Fibroblast of skin of abdomen (primary cell): ENCODE results near the gene TAAR2. TPM values are rescaled to one million over a fixed set of nuclear protein-coding genes. Genes with fewer than 3 reads are reported as not detected.
"Not testable (repeated sequence)": the region's sequence is repeated elsewhere in the genome, so short reads cannot be mapped to it uniquely, and the experiment has no call there.

Source experiments
- DNase-seq: peaks from one replicate; pipeline ENCODE4 v3.0.0-alpha.2; 2013
- polyA plus RNA-seq, 2 experiments: library from polyadenylated mRNA; unstranded; fragments of 120-200 nt; gene quantifications; one replicate each; pipeline ENCODE4 v1.2.1, GENCODE V29; 2013; ENCODE audit not compliant: insufficient read length in 2 of 2

TAAR2 gene, protein sequence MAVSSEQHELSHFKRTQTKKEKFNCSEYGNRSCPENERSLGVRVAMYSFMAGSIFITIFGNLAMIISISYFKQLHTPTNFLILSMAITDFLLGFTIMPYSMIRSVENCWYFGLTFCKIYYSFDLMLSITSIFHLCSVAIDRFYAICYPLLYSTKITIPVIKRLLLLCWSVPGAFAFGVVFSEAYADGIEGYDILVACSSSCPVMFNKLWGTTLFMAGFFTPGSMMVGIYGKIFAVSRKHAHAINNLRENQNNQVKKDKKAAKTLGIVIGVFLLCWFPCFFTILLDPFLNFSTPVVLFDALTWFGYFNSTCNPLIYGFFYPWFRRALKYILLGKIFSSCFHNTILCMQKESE
- polyA plus RNA-seq (2013, experiment 1 of 2; ENCODE audit: insufficient read length): not detected
- polyA plus RNA-seq (2013, experiment 2 of 2; ENCODE audit: insufficient read length): not detected

DNA sequence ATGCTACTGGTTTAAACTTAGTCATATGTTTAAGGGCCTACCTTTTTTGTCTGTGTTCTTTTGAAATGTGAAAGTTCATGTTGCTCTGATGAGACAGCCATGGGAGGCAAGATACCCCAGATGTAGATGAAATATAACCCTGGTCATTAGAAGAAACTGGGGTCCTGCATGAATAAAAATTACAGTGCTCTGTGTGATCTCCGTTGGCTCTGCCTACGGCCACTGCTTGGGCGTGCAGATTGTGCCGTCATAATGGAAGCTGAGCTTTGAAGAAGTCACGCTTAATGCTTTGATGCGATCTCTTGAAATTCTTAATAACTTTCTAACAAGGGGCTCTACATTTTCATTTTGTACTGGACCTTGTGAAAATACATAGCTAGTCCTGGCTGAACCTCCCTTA is at the start of gene TAAR2:
Gene TAAR2, minus strand, starts transcription at position 101 of the 400 bp plus-strand sequence. Its CDS starts 0 bp downstream, at position 101.
- no peak for DNase-seq

DNA sequence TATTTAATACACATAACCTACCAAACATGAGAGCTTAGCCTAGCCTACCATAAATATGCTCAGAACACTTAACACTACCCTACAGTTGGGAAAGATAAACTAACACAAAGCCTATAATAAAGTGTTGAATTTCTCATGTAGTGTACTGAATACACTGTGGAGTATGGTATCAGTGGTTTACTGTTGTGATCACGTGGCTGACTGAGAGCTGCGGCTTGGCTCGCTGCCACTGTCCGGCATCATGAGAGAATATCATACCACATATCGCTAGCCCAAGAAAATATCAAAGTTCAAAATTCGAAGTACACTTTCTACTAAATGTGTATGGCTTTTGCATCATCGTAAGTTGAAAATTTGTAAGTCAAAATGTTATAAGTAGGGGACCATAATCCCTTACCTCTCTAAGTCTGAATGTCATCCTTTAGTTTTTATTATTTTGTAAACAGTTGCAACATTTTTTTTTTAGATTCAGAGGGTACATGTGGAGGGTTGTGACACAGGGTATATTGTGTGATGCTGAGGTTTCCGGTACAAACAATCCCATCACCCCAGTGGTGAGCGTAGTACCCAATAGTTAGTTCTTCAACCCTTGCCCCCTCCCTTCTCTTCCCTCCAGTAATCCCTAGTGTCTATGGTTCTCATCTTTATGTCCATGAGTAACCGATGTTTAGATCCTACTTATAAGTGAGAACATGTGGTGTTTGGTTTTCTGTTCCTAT is 49.5 kb upstream of the TAAR2 start:
- DNase-seq: no peak

DNA sequence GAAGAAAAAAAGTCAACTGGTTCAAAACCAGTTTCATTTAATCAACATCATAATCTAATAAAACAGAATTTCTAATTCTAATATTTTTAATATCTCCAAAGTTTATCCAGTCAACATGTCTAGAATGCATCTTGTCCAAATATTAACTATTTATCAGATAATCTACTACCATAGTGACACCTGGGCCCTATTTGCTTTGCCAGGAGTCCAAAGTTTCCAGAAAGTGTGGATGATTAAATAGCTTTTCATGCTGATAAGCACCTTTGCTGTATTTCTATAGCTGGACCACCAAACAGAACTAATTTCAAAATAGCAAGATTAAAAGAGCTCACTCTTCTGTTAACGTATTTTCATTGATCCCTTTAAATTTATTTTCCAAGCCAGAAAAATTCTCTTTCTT is 47.2 kb upstream of the TAAR2 start:
- DNase-seq: no peak

DNA sequence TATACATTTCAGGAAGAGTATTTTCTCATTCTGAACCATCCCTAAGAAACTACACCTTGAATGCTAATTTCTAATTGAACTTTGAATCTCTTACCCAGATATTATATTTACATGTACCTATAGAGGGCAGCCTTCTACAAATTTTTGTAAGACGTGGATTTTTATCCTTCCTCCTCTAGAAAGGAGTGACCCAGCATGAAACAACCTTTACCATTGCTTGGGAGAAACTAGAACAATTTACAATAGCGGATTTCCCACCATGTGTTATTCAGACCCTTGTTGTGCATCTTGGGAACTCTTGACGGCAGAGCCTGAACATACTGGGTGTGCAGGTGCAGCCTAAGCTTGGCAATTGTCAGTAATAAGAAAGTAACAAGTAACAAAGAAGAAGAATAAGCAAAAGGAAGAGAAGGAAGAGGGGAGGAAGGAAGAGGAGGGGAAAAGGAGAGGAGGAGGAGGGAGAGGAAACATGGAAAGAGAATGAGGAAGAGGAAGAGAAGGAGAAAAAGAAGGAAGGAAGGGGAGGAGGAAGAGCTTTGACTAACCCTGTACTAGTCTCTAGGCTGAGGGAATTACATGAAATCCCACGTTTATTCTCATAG is 45.7 kb upstream of the TAAR2 start:
- DNase-seq: peak; percentile 10

DNA sequence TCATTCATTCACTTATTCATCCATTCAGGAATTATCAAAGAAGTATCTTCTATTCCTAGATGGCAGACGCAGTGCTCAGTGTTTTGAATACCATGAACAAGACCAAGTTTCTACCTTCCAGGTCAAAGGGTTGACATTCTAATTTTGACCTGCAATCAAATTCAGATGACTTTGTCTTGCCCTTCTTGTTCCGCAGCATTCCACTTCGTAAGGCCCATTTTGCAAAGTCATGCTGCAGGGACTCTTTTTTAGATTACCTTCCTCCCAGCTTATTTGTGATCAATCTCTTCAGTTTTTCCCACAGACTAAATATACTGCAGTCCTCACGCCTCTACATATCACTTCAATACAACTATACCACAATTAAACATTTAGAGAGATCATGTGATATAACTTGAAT is 42.0 kb upstream of the TAAR2 start:
- DNase-seq: no peak

DNA sequence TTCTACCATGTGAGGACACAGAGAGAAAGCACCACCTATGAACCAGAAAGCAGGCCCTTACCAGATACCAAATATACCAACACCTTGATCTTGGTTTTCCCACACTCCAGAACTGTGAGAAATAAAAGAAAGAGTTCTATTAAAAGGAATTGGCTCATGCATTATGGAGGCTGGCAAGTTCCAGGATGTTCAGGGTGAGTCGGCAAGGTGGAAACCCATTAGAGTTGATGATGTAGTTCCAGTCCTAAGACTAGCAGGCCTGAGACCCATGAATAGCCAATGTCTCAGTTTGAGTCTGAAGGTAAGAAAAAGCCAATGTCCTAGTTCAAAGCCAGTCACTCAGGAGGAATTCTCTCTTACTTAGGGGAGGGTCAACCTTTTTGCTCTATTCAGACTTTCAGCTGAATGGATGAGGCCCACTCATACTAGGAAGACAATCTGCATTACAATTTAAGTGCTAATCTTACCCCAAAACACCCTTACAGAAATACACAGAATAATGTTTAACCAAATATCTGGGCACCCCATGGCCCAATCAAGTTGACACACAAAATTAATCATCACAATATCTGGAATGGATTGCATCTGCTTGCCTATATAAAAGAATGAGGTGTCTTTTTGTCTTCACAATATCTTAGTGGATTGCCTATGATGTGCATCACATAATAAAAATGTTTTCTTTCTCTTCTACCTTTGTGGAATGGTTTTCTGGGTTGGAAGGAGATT is 40.4 kb upstream of the TAAR2 start:
- DNase-seq: no peak

DNA sequence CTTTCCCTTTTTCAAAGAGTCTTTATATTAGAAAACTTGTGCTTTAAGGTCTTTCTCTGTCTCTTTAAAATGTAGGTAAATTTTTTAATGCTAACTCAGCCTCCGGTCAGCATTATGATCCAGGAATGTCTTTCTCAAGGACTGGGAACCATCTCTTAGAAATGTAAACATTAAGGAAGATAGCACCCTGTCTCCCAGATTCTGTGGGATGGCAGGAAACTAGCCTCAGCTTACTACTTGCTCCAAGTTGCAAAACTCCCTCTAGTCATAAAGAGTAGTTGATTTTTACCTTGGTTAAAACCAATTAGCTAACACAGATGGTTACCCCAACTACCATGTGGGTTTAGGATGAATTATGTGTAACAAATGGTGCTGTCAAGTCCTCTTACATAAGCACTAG is 39.6 kb upstream of the TAAR2 start:
- DNase-seq: no peak

DNA sequence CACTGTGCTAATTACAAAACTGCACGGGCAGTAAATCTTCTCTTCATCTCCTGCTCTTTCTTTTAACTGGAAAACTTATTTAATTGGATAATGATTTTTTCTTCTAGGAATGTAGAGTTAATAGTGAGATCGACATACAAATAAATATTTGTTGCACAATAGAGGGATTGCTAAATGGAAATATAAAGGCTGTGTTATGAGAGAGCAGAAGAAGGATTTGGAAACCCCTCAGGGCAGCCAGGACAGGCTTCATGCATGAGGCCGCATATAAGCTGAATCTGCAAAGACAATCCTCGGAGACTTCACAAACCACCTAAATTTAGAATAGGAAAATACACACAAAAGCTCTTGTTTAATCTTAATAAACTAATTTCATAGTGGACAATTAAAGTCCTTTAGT is 37.8 kb upstream of the TAAR2 start:
- no peak for DNase-seq

DNA sequence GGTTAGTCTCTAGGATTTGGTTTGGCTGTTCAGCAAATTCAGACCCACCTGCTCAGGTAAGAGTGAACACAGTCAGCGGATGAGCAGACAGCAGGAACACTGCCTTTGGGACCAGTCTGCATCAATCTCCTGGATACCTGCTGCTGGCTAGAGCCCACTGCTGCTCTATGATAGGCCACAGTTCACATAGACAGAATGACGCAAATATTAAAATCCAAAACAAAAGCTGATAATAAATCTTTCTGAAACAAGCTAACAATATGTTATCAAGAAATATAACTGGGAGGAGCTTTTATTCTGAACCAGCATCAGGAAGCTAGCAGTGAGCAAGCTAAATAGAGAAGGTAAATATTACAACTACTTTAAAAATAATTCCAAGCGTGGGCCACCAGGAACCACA is 35.0 kb upstream of the TAAR2 start, which contains the start of gene TAAR1:
Gene TAAR1, minus strand, starts transcription at position 101 of the 400 bp plus-strand sequence. CDS start 13,179 bp downstream, outside the sequence.
- DNase-seq: no peak

DNA sequence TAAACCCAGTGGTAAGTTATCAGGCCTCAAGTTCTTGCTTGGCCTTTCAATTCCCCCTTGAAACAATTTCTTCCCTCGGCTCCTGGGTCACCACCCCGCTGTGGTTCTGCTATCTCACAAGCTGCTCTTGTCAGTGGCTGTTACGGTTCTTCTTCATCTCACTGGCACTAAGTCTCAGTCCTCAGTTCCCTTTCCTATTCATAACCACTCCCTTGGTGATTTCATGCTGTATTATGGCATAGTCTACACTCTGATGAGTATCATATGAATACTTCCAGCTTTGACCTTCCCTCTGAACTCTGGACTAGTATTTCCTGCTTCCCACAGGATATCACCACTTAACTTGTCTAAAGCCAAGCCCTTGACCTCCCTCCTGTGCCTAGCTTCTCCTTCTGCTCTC is 27.0 kb upstream of the TAAR2 start:
- DNase-seq: no peak

DNA sequence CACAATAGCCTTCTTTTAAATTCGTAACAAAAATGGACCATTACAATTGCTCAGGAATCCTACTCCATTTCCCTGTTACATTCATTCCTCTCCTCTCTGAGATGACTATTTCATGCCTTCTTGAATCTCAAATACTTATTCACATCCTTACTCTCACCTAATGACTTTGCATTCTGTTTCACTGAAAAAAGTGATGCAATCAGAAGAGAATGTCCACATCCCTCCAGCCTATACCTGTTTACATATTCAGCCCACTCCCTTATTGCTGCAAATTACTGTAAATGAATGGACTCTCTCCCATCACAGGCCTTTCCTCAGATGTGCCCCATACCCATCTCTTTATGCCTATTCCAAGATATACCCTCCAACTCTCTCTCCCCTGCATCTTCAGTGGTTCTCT is 26.4 kb upstream of the TAAR2 start:
- no peak for DNase-seq

DNA sequence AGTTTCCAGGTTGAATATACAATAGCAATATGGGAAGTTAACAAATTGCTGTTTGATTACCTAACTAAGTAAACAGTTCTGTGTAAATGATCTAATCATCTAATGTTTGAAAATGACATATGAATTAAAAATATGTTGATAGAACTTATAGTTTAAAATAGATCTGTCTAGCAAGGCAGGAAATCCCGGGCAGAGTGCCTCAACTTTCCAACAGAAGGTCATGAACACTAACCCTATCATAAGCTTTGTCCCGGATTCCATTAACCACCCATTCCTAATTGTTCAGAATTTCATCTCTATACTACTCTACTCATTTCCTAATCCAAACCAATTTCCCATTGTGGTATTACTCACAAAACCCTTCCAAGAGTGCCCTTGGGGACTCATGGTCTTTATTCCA is 24.8 kb upstream of the TAAR2 start:
- no peak for DNase-seq

DNA sequence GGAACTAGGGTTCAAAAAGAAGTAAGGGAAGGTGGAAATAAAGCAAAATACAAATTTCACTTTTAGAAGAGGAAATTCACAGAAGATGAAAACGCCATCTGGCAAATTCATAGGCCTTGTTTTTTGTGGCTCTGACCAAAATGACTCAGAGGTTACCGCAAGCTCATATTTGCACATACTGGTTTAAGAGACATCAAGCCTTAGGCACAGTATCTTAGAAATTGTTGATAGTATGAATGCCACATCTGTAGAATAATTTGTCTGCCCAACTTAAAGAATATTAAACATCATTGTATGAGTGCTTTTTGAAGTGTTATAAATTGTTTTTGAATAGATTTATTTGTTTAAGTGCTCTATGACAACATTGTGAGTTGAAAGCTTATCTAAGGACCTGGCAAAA is 24.3 kb upstream of the TAAR2 start:
- peak; percentile 9 for DNase-seq

DNA sequence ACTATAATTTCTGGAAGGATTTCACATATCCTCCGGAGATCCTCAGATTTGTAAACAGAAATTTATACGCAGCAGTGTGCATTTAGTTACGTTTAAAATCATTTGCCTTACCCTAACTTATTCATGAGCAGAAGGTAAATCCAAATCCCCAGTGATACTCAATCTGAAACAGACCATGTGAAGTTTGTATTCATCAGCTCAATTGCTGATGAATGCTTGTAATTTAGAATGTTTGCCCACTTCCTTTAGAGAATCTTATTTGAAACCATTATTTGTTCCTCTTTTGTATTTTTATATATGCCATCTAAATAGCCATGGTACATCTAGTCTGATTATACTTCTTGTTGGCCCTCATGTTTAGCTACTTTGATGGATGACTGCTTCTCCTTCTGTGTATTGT is 19.5 kb upstream of the TAAR2 start:
- no peak for DNase-seq

DNA sequence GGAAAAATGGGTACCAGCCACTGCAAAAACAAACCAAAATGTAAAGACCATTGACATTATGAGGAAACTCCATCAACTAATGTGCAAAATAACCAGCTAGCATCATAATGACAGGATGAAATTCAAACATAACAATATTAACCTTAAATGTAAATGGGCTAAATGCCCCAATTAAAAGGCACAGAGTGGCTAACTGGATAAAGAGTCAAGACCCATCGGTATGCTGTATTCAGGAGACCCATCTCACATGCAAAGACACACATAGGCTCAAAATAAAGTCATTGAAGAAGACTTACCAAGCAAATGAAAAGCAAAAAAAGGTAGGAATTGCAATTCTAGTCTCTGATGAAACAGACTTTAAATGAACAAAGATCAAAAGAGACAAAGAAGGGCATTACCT is 13.1 kb upstream of the TAAR2 start:
- not testable (repeated sequence) for DNase-seq

DNA sequence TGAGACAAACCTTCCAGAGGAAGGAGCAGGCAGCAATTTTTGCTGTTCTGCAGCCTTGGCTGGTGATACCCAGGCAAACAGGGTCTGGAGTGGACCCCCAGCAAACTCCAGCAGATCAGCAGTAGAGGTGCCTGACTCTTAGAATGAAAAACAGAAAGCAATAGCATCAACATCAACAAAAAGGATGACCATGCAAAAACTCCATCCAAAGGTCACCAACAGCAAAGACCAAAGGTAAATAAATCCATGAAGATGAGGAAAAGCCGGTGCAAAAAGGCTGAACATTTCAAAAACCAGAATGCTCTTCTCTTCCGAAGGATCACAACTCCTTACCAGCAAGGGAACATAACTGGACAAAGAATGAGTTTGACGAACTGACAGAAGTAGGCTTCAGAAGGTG is 11.8 kb upstream of the TAAR2 start:
- not testable (repeated sequence) for DNase-seq

DNA sequence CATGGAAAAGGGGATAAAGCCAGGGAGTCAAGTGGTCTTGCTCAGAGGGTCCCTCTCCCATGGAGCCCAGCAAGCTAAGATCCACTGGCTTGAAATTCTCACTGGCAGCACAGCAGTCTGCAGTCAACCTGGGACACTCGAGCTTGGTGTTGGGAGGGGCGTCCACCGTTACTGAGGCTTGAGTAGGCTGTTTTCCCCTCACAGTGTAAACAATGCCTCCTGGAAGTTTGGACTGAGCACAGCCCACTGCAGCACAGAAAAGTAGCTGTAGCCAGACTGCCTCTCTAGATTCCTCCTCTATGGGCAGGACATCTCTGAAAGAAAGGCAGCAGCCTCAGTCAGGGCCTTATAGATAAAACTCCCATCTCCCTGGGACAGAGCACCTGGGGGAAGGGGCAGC is 11.2 kb upstream of the TAAR2 start:
- DNase-seq: not testable (repeated sequence)

DNA sequence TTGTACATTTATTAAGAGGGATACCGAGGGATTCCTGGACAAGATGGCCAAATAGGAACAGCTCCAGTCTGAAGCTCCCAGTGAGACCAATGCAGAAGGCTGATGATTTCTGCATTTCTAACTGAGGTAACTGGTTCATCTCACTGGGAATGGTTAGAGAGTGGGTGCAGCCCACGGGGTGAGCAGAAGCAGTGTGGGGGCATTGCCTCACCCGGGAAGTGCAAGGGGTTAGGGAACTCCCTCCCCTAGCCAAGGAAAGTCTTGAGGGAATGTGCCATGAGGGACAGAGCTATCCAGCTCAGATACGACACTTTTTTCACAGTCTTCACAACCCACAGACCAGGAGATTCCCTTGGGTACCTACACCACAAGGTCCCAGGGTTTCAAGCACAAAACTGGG is 10.7 kb upstream of the TAAR2 start:
- no peak for DNase-seq

DNA sequence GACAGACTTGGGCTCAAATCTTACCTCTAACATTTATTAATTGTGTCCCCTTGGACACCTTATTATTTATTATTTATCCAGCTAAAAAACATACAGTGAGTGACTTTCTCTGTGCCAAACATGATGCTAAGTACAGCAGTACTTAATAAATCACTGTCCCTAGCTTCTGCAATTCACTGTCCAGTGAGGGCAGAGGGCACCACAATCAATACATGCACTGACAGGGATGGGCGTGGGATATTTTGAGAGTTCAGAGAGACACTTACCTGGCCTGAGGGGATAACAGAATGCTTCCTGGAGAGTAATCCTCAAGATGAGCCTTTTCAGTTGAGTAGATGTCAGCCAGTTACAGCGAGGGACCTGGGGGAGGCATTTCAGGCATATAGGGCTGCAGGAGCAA is 9.3 kb upstream of the TAAR2 start:
- DNase-seq: no peak

DNA sequence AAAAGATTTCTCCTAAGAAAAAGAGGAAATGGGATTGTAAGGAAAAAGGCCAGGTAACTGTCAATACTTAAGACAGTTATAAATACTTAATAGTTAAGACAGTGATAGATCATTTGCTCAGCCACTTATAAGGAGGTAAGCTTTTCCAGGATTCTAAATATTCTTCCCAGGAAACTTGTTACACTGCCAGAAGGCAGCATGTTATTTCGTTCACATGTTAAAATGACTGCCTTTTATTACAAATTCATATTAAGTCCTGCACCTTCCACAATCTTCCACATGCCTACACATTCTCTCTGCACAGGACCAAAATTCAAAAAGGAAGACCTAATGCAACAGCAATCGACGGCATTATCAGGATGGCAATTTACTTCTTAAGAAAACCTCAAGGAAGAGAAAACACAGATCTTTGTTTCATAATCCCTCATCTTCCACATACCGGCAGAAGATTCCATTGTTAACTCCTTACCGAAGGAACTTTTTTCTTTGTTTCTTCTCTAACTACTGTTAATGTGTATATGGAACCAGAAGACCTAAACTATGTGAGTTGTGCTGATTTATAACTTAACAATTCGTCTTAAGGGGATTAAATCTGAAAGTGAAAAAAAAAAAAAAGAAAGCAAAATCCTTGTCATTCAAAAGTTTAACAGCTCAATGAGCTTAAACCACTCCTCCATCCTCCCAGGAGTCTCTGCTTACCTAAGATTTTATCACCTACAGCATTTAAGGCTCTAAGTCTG is 799 bp downstream of the TAAR2 start:
- DNase-seq: no peak

DNA sequence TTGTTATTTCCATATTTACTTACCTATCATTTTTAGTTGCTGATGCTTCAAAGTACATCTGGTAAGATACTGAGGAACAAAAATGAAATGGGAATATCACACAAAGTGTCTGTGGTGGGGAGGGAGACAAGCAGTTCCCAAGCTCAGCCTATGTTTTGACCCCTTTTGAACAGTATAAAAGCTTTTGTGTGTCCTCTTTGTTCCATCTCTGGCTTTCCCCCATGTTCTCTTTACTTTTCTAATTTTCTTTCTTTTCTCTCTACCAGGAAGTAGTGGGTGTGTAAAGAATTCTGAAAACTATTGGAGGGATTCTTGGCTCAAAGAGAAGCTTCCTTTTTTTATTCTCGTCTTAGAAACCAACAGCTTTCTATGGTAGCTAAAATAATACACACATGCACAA is 7.4 kb downstream of the TAAR2 start:
- no peak for DNase-seq

DNA sequence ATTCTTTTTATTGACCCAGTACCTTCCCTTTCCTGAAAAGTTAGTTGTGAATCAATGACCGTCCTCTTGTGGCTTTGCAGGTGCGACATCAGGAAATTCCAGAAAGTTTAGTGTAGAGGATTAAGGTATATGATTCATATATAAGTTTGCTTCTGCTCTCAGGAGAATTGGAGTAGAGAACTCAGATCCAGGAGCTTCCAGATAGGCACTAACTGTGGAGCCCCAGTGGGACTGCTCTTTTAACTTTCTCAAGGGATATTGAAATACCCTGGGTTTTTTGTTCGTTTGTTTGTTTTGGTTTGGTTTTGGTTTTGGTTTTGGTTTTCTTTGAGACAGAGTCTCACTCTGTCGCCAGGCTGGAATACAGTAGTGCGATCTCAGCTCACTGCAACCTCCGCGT is 9.5 kb downstream of the TAAR2 start:
- DNase-seq: no peak
